ENCODE measurements around the gene AOAH. TPM values are rescaled to one million over a fixed set of nuclear protein-coding genes. Genes with fewer than 3 reads are reported as not detected.

AOAH gene
- total and polyA plus RNA-seq, 8 donors: 1.6 to 35.8 (median 4.3) TPM; not detected in 1

- Histone ChIP-seq H3K36me3 (no peaks in the 10 kb centered on the region), H3K4me3 (no peak overlapping the region), H3K4me1 (no peaks in the 10 kb centered on the region), H3K27me3 (no peaks in the 10 kb centered on the region), H3K9me3 (no peaks in the 10 kb centered on the region), H3K27ac (no peak overlapping the region)
- no peak for DNase-seq
- WGBS, 5 donors: 70 to 82% (median 77%) methylated on average over 6 of the region's 6 CpGs
- intact Hi-C loops (cut with DNase I; ENCODE audit: low total_unique reads): no loop called here
- TF ChIP-seq POLR2A (IDR thresholded peaks at IDR 0.05): no peak
- no peak for TF ChIP-seq CTCF (IDR thresholded peaks at IDR 0.05)
- no peak for TF ChIP-seq POLR2AphosphoS5 (IDR thresholded peaks at IDR 0.05)
- no peak for TF ChIP-seq EP300 (IDR thresholded peaks at IDR 0.05)
Observed at GRCh38 chr7:36527549-36527913, 196.8 kb downstream of the AOAH start.

- H3K9me3 ChIP-seq: no peaks in the 10 kb centered on the region
- WGBS, 5 donors: 77 to 91% (median 85%) methylated on average over 3 of the region's 3 CpGs
- no peaks in the 10 kb centered on the region for H3K27me3 ChIP-seq
- intact Hi-C loops (cut with DNase I; ENCODE audit: low total_unique reads): no loop called here
- no peak for DNase-seq
- no peaks in the 10 kb centered on the region for H3K4me1 ChIP-seq
- H3K27ac ChIP-seq: no peak overlapping the region
- no peaks in the 10 kb centered on the region for H3K36me3 ChIP-seq
- H3K4me3 ChIP-seq: no peak overlapping the region
- TF ChIP-seq POLR2A (IDR thresholded peaks at IDR 0.05): no peak
- no peak for TF ChIP-seq CTCF (IDR thresholded peaks at IDR 0.05)
- no peak for TF ChIP-seq EP300 (IDR thresholded peaks at IDR 0.05)
- TF ChIP-seq POLR2AphosphoS5 (IDR thresholded peaks at IDR 0.05): no peak
Observed at GRCh38 chr7:36526863-36527548, 197.3 kb downstream of the AOAH start.

GRCh38 chr7:36523371-36524101 lies 200.8 kb downstream of the AOAH start:
- WGBS, 5 donors: 87 to 93% (median 90%) methylated on average over 6 of the region's 6 CpGs
- no peaks in the 10 kb centered on the region for H3K27me3 ChIP-seq
- DNase-seq: no peak
- no peak for TF ChIP-seq CTCF (IDR thresholded peaks at IDR 0.05)
- TF ChIP-seq EP300 (IDR thresholded peaks at IDR 0.05): no peak
- TF ChIP-seq POLR2AphosphoS5 (IDR thresholded peaks at IDR 0.05): no peak
- no peak for TF ChIP-seq POLR2A (IDR thresholded peaks at IDR 0.05)
- H3K9me3 ChIP-seq: no peaks in the 10 kb centered on the region
- H3K36me3 ChIP-seq: no peaks in the 10 kb centered on the region
- no peak overlapping the region for H3K4me3 ChIP-seq
- H3K27ac ChIP-seq: no peak overlapping the region
- intact Hi-C loops (cut with DNase I; ENCODE audit: low total_unique reads): no loop called here
- H3K4me1 ChIP-seq: no peaks in the 10 kb centered on the region

GRCh38 chr7:36522453-36523007 lies 201.8 kb downstream of the AOAH start:
- H3K27me3 ChIP-seq: no peaks in the 10 kb centered on the region
- H3K9me3 ChIP-seq: no peaks in the 10 kb centered on the region
- DNase-seq: no peak
- intact Hi-C loops (cut with DNase I; ENCODE audit: low total_unique reads): no loop called here
- no peak overlapping the region for H3K4me3 ChIP-seq
- 77 to 83% (median 82%) methylated on average over 10 of the region's 10 CpGs for WGBS, 5 donors
- TF ChIP-seq CTCF (IDR thresholded peaks at IDR 0.05): no peak
- no peak for TF ChIP-seq POLR2A (IDR thresholded peaks at IDR 0.05)
- TF ChIP-seq POLR2AphosphoS5 (IDR thresholded peaks at IDR 0.05): no peak
- no peak for TF ChIP-seq EP300 (IDR thresholded peaks at IDR 0.05)
- H3K36me3 ChIP-seq: no peaks in the 10 kb centered on the region
- H3K27ac ChIP-seq: no peak overlapping the region
- H3K4me1 ChIP-seq: no peaks in the 10 kb centered on the region
